ENCODE results near the gene ENPP1. TPM values are rescaled to one million over a fixed set of nuclear protein-coding genes. Genes with fewer than 3 reads are reported as not detected.
A peak's percentile ranks its signal among the peaks of the same experiment; 100 is the strongest.

The ENPP1 gene
- total RNA-seq, 2 experiments from 2014 or later, result 0.08 TPM

DNA sequence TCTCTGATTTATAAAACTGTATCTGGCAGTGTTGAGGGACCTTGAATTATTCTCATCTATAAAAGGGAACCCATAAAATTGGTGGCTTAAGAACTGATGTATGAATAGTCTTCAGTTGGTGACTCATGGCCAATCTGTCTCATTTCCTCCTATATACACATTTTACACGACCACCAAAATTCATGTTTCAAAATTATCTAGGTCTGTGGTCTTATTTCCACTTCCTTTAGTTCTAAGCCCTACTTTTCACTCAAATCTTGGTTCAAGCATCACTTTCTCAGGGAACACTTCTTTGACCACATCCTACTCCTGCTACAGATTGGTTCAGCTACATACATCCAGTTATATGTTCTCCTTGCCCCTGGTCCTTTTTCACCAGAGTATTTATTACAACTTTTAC lies 18.6 kb upstream of the ENPP1 start:
- Mint-ChIP-seq H3K4me3 (no peak overlapping the region), H3K27me3 (peaks cover 11% of the 10 kb centered on the region)
- H3K27me3 ChIP-seq (ENCODE audit: control insufficient read depth in 1 of 2, insufficient read depth in 2 of 2, low read length in 2 of 2), result no peaks in the 10 kb centered on the region

DNA sequence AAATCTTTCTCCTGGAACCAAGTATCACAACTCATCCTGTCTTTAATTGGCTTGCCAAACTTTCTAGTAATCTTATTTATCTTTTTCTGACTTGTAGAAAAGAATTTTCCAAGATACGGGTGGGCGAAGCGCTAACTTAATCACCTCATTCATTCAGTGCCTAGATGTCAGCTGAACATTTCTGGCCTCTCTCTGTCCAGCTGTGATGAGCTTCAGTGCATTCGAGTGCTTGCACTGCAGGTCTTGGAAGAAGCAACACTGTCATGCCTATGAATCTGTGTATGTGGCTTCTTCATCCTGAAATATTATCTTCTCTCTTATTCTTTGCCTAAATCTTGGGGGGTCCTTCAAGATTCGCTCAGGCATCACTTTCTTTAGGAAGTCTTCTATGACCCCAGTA lies 16.3 kb upstream of the ENPP1 start:
- Histone ChIP-seq H3K36me3 (ENCODE audit: insufficient read depth, low read length) (no peaks in the 10 kb centered on the region), H3K4me3 (ENCODE audit: low read length) (no peak overlapping the region), H3K9me3 (ENCODE audit: control insufficient read depth in 1 of 2, insufficient read depth in 1 of 2, low read length in 2 of 2) (no peaks in the 10 kb centered on the region), H3K27ac (ENCODE audit: low read depth in 1 of 2, low read length in 2 of 2) (no peak overlapping the region), H3K27me3 (ENCODE audit: control insufficient read depth in 1 of 2, insufficient read depth in 2 of 2, low read length in 2 of 2) (no peaks in the 10 kb centered on the region), H3K4me1 (ENCODE audit: insufficient read depth, low read length) (no peaks in the 10 kb centered on the region)
- CTCF ChIA-PET, result no interaction called here
- H3K27me3 Mint-ChIP-seq, result peaks cover 13% of the 10 kb centered on the region
- TF ChIP-seq, protein P1, sequence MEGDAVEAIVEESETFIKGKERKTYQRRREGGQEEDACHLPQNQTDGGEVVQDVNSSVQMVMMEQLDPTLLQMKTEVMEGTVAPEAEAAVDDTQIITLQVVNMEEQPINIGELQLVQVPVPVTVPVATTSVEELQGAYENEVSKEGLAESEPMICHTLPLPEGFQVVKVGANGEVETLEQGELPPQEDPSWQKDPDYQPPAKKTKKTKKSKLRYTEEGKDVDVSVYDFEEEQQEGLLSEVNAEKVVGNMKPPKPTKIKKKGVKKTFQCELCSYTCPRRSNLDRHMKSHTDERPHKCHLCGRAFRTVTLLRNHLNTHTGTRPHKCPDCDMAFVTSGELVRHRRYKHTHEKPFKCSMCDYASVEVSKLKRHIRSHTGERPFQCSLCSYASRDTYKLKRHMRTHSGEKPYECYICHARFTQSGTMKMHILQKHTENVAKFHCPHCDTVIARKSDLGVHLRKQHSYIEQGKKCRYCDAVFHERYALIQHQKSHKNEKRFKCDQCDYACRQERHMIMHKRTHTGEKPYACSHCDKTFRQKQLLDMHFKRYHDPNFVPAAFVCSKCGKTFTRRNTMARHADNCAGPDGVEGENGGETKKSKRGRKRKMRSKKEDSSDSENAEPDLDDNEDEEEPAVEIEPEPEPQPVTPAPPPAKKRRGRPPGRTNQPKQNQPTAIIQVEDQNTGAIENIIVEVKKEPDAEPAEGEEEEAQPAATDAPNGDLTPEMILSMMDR (IDR thresholded peaks at IDR 0.05), result no peak
- no peaks in the 10 kb centered on the region for H3K36me3 Mint-ChIP-seq (ENCODE audit: low read depth)
- intact Hi-C loops (cut with DNase I, micrococcal nuclease), result no loop called here
- no peaks in the 10 kb centered on the region for H3K9me3 Mint-ChIP-seq
- POLR2A ChIA-PET, result no interaction called here
- no peak for ATAC-seq (ENCODE audit: poor library complexity)
- H3K4me3 Mint-ChIP-seq, result no peak overlapping the region
- no peak for DNase-seq
- H3K4me1 Mint-ChIP-seq (ENCODE audit: low read depth), result no peaks in the 10 kb centered on the region
- no peak overlapping the region for H3K27ac Mint-ChIP-seq

More for the DNA sequence above, 18.6 kb upstream of the ENPP1 start:
- intact Hi-C loops (cut with DNase I, micrococcal nuclease), result no loop called here
- Histone ChIP-seq H3K36me3 (ENCODE audit: insufficient read depth, low read length) (no peaks in the 10 kb centered on the region), H3K4me3 (ENCODE audit: low read length) (no peak overlapping the region), H3K9me3 (ENCODE audit: control insufficient read depth in 1 of 2, insufficient read depth in 1 of 2, low read length in 2 of 2) (no peaks in the 10 kb centered on the region), H3K4me1 (ENCODE audit: insufficient read depth, low read length) (no peaks in the 10 kb centered on the region), H3K27ac (ENCODE audit: low read depth in 1 of 2, low read length in 2 of 2) (no peak overlapping the region)
- CTCF ChIA-PET, result no interaction called here
- ATAC-seq (ENCODE audit: poor library complexity) (no peak), DNase-seq (peak in 1 of 14 experiments; percentile 7)
- POLR2A ChIA-PET, result no interaction called here
- no peaks in the 10 kb centered on the region for H3K9me3 Mint-ChIP-seq
- H3K36me3 Mint-ChIP-seq (ENCODE audit: low read depth), result no peaks in the 10 kb centered on the region
- no peaks in the 10 kb centered on the region for H3K4me1 Mint-ChIP-seq (ENCODE audit: low read depth)
- TF ChIP-seq, protein P1 (IDR thresholded peaks at IDR 0.05), result no peak
- no peak overlapping the region for H3K27ac Mint-ChIP-seq

- Histone ChIP-seq H3K27me3 (ENCODE audit: control insufficient read depth in 1 of 2, insufficient read depth in 2 of 2, low read length in 2 of 2) (peaks cover 3 to 4% of the 10 kb centered on the region in 2 experiments), H3K27ac (ENCODE audit: low read depth in 1 of 2, low read length in 2 of 2) (no peak overlapping the region), H3K4me3 (ENCODE audit: low read length) (no peak overlapping the region), H3K4me1 (ENCODE audit: insufficient read depth, low read length) (no peaks in the 10 kb centered on the region), H3K36me3 (ENCODE audit: insufficient read depth, low read length) (no peaks in the 10 kb centered on the region), H3K9me3 (ENCODE audit: control insufficient read depth in 1 of 2, insufficient read depth in 1 of 2, low read length in 2 of 2) (no peaks in the 10 kb centered on the region)
- H3K4me3 Mint-ChIP-seq, result no peak overlapping the region
- peaks cover 18% of the 10 kb centered on the region for H3K27me3 Mint-ChIP-seq
- ChIA-PET CTCF (no interaction called here), POLR2A (no interaction called here)
- ATAC-seq (ENCODE audit: poor library complexity), result no peak
- H3K27ac Mint-ChIP-seq, result no peak overlapping the region
- DNase-seq, result no peak
- intact Hi-C loops (cut with DNase I, micrococcal nuclease), result no loop called here
- H3K36me3 Mint-ChIP-seq (ENCODE audit: low read depth), result no peaks in the 10 kb centered on the region
- H3K9me3 Mint-ChIP-seq, result no peaks in the 10 kb centered on the region
- TF ChIP-seq, protein P1 (IDR thresholded peaks at IDR 0.05), result no peak
- no peaks in the 10 kb centered on the region for H3K4me1 Mint-ChIP-seq (ENCODE audit: low read depth)
These were observed 15.7 kb upstream of the ENPP1 start for GRCh38 chr6:131792091-131792496.

Measured in CD4-positive, alpha-beta T cell (primary cell).